ENCODE data around the gene EXOC6B. TPM values are rescaled to one million over a fixed set of nuclear protein-coding genes. Genes with fewer than 3 reads are reported as not detected.
A peak's percentile ranks its signal among the peaks of the same experiment; 100 is the strongest.

Gene EXOC6B
- total RNA-seq, 4 donors from 2014 or later, result 54.9 to 93.7 (median 64.6) TPM

- H3K36me3 ChIP-seq, result no peaks in the 10 kb centered on the region
- H3K27ac ChIP-seq, result no peak overlapping the region
- no peaks in the 10 kb centered on the region for H3K9me3 ChIP-seq
- H3K4me3 ChIP-seq, result no peak overlapping the region
- no peak for DNase-seq
- TF ChIP-seq POLR2A (IDR thresholded peaks at IDR 0.05) (no peak), CTCF (IDR thresholded peaks at IDR 0.05) (no peak)
- peaks cover 0 to 28% (median 2%) of the 10 kb centered on the region in 4 donors for H3K4me1 ChIP-seq
- H3K27me3 ChIP-seq, result no peaks in the 10 kb centered on the region
Observed at GRCh38 chr2:72274380-72274797, 551.4 kb downstream of the EXOC6B start.

- H3K36me3 ChIP-seq, result no peaks in the 10 kb centered on the region
- no peaks in the 10 kb centered on the region for H3K27me3 ChIP-seq
- H3K4me1 ChIP-seq, result peaks cover 0 to 28% (median 2%) of the 10 kb centered on the region in 4 donors
- H3K4me3 ChIP-seq, result no peak overlapping the region
- no peak for TF ChIP-seq CTCF (IDR thresholded peaks at IDR 0.05)
- TF ChIP-seq POLR2A (IDR thresholded peaks at IDR 0.05), result no peak
- DNase-seq, result no peak
- H3K27ac ChIP-seq, result no peak overlapping the region
- no peaks in the 10 kb centered on the region for H3K9me3 ChIP-seq
Observed at GRCh38 chr2:72273384-72273783, 552.4 kb downstream of the EXOC6B start.

- Histone ChIP-seq H3K4me3 (no peak overlapping the region), H3K27ac (peak overlapping the region in 2 of 4 donors; percentile 4 to 41), H3K9me3 (no peaks in the 10 kb centered on the region), H3K36me3 (no peaks in the 10 kb centered on the region), H3K27me3 (no peaks in the 10 kb centered on the region), H3K4me1 (peaks cover 0 to 28% (median 2%) of the 10 kb centered on the region in 4 donors)
- DNase-seq, result peak in 2 of 3 donors; percentile 59 to 61
- TF ChIP-seq CTCF (IDR thresholded peaks at IDR 0.05) (no peak), POLR2A (IDR thresholded peaks at IDR 0.05) (no peak)
Observed at GRCh38 chr2:72271766-72272641, 553.8 kb downstream of the EXOC6B start.

GRCh38 chr2:72271276-72271614 lies 554.6 kb downstream of the EXOC6B start:
- H3K27me3 ChIP-seq, result no peaks in the 10 kb centered on the region

GRCh38 chr2:72270556-72271275 lies 555.1 kb downstream of the EXOC6B start:
- no peak for DNase-seq
- Histone ChIP-seq H3K9me3 (no peaks in the 10 kb centered on the region), H3K27me3 (no peaks in the 10 kb centered on the region), H3K36me3 (no peaks in the 10 kb centered on the region), H3K27ac (no peak overlapping the region), H3K4me3 (no peak overlapping the region), H3K4me1 (peaks cover 0 to 26% (median 2%) of the 10 kb centered on the region in 4 donors)
- TF ChIP-seq POLR2A (IDR thresholded peaks at IDR 0.05) (no peak), CTCF (IDR thresholded peaks at IDR 0.05) (no peak)

More at GRCh38 chr2:72271276-72271614, 554.6 kb downstream of the EXOC6B start:
- H3K36me3 ChIP-seq, result no peaks in the 10 kb centered on the region
- peak overlapping the region in 2 of 4 donors; percentile 4 to 41 for H3K27ac ChIP-seq
- DNase-seq, result no peak
- H3K9me3 ChIP-seq, result no peaks in the 10 kb centered on the region
- TF ChIP-seq POLR2A (IDR thresholded peaks at IDR 0.05) (no peak), CTCF (IDR thresholded peaks at IDR 0.05) (no peak)
- no peak overlapping the region for H3K4me3 ChIP-seq
- H3K4me1 ChIP-seq, result peaks cover 0 to 28% (median 2%) of the 10 kb centered on the region in 4 donors
